GM10248 (cell line): ENCODE results near the gene EVL.

Experiments
- CTCF ChIA-PET: fragments of 300-600 bp; sonication (Branson Sonifier 250); formaldehyde crosslinking; extraction: SDS; loops from one replicate; lab custom pipeline; 2021; ENCODE audit warnings: antibody characterized with exemption; lab: Yijun Ruan, JAX
- POLR2A ChIA-PET: fragments of 350-650 bp; sonication (Branson Sonifier 250); formaldehyde crosslinking; extraction: SDS; loops from one replicate; lab custom pipeline; 2020; ENCODE audit warnings: antibody characterized with exemption; lab: Yijun Ruan, JAX
- DNase-seq: peaks from one replicate; pipeline ENCODE4 v3.0.0; 2012; ENCODE audit errors: extremely low spot score
- CTCF ChIP-seq: IDR thresholded peaks from 2 replicates; pipeline ENCODE4 v1.5.1; 2012; ENCODE audit warnings: mild to moderate bottlenecking, low read depth; ENCODE audit errors: extremely low read depth, missing control alignments, control extremely low read depth

The EVL gene

GRCh38 chr14:100130521-100130920 lies 65.3 kb downstream of the EVL start:
- no peak for TF ChIP-seq CTCF
- ChIA-PET CTCF (interaction anchor here (0.7 to 1.9 kb wide), 4 partner anchors 9 to 22 kb away, joined by 3 to 5 read pairs (median 4); no protein-coding TSS in a partner anchor), POLR2A (interaction anchor here (0.6 kb wide), 1 partner anchor 67 kb away, joined by 3 read pairs; no protein-coding TSS in a partner anchor)
- no peak for DNase-seq

GRCh38 chr14:100131181-100131580 lies 66.0 kb downstream of the EVL start:
- DNase-seq = no peak
- CTCF ChIA-PET = interaction anchor here (0.7 to 1.9 kb wide), 9 partner anchors 9 to 62 kb away, joined by 3 to 5 read pairs (median 3); no protein-coding TSS in a partner anchor

GRCh38 chr14:100132161-100132902 lies 67.1 kb downstream of the EVL start:
- TF ChIP-seq CTCF = no peak
- no peak for DNase-seq
- CTCF ChIA-PET = interaction anchor here (0.8 to 1.9 kb wide), 6 partner anchors 8 to 61 kb away, joined by 3 to 8 read pairs (median 4); no protein-coding TSS in a partner anchor
- POLR2A ChIA-PET = no interaction called here

More at GRCh38 chr14:100131181-100131580, 66.0 kb downstream of the EVL start:
- TF ChIP-seq CTCF = no peak
- POLR2A ChIA-PET = no interaction called here

- ChIA-PET CTCF (interaction anchor here (0.9 to 1.8 kb wide), 3 partner anchors 9 to 60 kb away, joined by 4 to 8 read pairs (median 4); no protein-coding TSS in a partner anchor), POLR2A (no interaction called here)
- no peak for DNase-seq
- no peak for TF ChIP-seq CTCF
These were observed 67.8 kb downstream of the EVL start for GRCh38 chr14:100132903-100133510.

- no peak for TF ChIP-seq CTCF
- DNase-seq = no peak
- POLR2A ChIA-PET = no interaction called here
- CTCF ChIA-PET = no interaction called here
These were observed 69.4 kb downstream of the EVL start for GRCh38 chr14:100134586-100134985.

GRCh38 chr14:100135073-100135472 lies 69.9 kb downstream of the EVL start:
- ChIA-PET CTCF (interaction anchor here (1.2 kb wide), 1 partner anchor 59 kb away, joined by 3 read pairs; no protein-coding TSS in a partner anchor), POLR2A (no interaction called here)
- DNase-seq = no peak
- no peak for TF ChIP-seq CTCF
